ENCODE results near the gene CADM2.
"Not testable (repeated sequence)": the region's sequence is repeated elsewhere in the genome, so short reads cannot be mapped to it uniquely, and the experiment has no call there.

The CADM2 gene

GRCh38 chr3:85495602-85496001 lies 536.8 kb downstream of the CADM2 start:
- no peak for DNase-seq

- DNase-seq, result no peak
Observed at GRCh38 chr3:85498177-85498576, 539.4 kb downstream of the CADM2 start.

- no peak for DNase-seq
Observed at GRCh38 chr3:85502148-85502875, 543.5 kb downstream of the CADM2 start.

- not testable (repeated sequence) for DNase-seq
Observed at GRCh38 chr3:85504129-85504784, 545.5 kb downstream of the CADM2 start.

GRCh38 chr3:85504785-85505511 lies 546.2 kb downstream of the CADM2 start:
- not testable (repeated sequence) for DNase-seq

- DNase-seq, result not testable (repeated sequence)
Observed at GRCh38 chr3:85507052-85507451, 548.3 kb downstream of the CADM2 start.

GRCh38 chr3:85508659-85509058 lies 549.9 kb downstream of the CADM2 start:
- no peak for DNase-seq

- DNase-seq, result no peak
Observed at GRCh38 chr3:85516146-85516545, 557.4 kb downstream of the CADM2 start.

- no peak for DNase-seq
Observed at GRCh38 chr3:85524104-85524503, 565.3 kb downstream of the CADM2 start.

- DNase-seq, result no peak
Observed at GRCh38 chr3:85525264-85525663, 566.5 kb downstream of the CADM2 start.

GRCh38 chr3:85533586-85533985 lies 574.8 kb downstream of the CADM2 start:
- DNase-seq, result no peak

- DNase-seq, result no peak
Observed at GRCh38 chr3:85535517-85535916, 576.7 kb downstream of the CADM2 start.

GRCh38 chr3:85539232-85539631 lies 580.4 kb downstream of the CADM2 start:
- no peak for DNase-seq

- DNase-seq, result no peak
Observed at GRCh38 chr3:85554153-85554552, 595.4 kb downstream of the CADM2 start.

GRCh38 chr3:85560088-85560785 lies 601.4 kb downstream of the CADM2 start:
- DNase-seq, result no peak

GRCh38 chr3:85567071-85567676 lies 608.4 kb downstream of the CADM2 start:
- DNase-seq, result peak; percentile 53

- no peak for DNase-seq
Observed at GRCh38 chr3:85570819-85571218, 612.0 kb downstream of the CADM2 start.

GRCh38 chr3:85571835-85572234 lies 613.0 kb downstream of the CADM2 start:
- no peak for DNase-seq

GRCh38 chr3:85572426-85572825 lies 613.6 kb downstream of the CADM2 start:
- no peak for DNase-seq

GRCh38 chr3:85572978-85573377 lies 614.2 kb downstream of the CADM2 start:
- no peak for DNase-seq

GRCh38 chr3:85574006-85574705 lies 615.4 kb downstream of the CADM2 start:
- no peak for DNase-seq

- DNase-seq, result peak; percentile 54
Observed at GRCh38 chr3:85576091-85576690, 617.4 kb downstream of the CADM2 start.

Measured in DMS53 (cell line).